WTC11 (cell line): ENCODE results near the gene PTPN1. TPM values are rescaled to one million over a fixed set of nuclear protein-coding genes. Genes with fewer than 3 reads are reported as not detected.

Experiments
- ATAC-seq: fragments of 200-7000 bp; cut with Tn5 transposase; 2 replicates; pipeline ENCODE4 v1.10.0; 2021; ENCODE audit warnings: mild to moderate bottlenecking, moderate library complexity
- CTCF ChIA-PET: fragments of 300-600 bp; sonication (Branson Sonifier 250); formaldehyde crosslinking; loops from one replicate; lab custom pipeline; 2021; ENCODE audit warnings: antibody characterized with exemption; lab: Charles Lee
- POLR2A ChIA-PET: fragments of 350-600 bp; sonication (Branson Sonifier 250); formaldehyde crosslinking; loops from one replicate; lab custom pipeline; 2021; ENCODE audit warnings: antibody characterized with exemption; lab: Charles Lee
- DNase-seq: peaks from one replicate; pipeline ENCODE4 v3.0.0; 2021; ENCODE audit warnings: low spot score
- H3K27ac Mint-ChIP-seq: 2 replicates; pipeline ENCODE4 v1.8.0; 2021; ENCODE audit warnings: mixed read lengths
- H3K27me3 Mint-ChIP-seq: 2 replicates; pipeline ENCODE4 v1.8.0; 2021; ENCODE audit warnings: low read depth, mild to moderate bottlenecking, moderate library complexity, mixed read lengths
- H3K36me3 Mint-ChIP-seq: 2 replicates; pipeline ENCODE4 v1.8.0; 2021; ENCODE audit warnings: mixed read lengths
- H3K4me1 Mint-ChIP-seq: 2 replicates; pipeline ENCODE4 v1.8.0; 2022; ENCODE audit warnings: mixed read lengths
- H3K4me3 Mint-ChIP-seq: 2 replicates; pipeline ENCODE4 v1.8.0; 2021; ENCODE audit warnings: mild to moderate bottlenecking, moderate library complexity, mixed read lengths
- H3K9me3 Mint-ChIP-seq: 2 replicates; pipeline ENCODE4 v1.8.0; 2021; ENCODE audit warnings: mixed read lengths
- CBFB ChIP-seq: sonication (generic); formaldehyde crosslinking; IDR thresholded peaks from 2 replicates; pipeline ENCODE4 v1.8.1; 2022; ENCODE audit warnings: mild to moderate bottlenecking, low read depth, missing genetic modification reagents
- CREM ChIP-seq: sonication (generic); formaldehyde crosslinking; IDR thresholded peaks from 2 replicates; pipeline ENCODE4 v1.8.1; 2022; ENCODE audit warnings: mild to moderate bottlenecking, missing genetic modification reagents, moderate library complexity
- GRHL2 ChIP-seq: fragments of 250-450 bp; sonication (Bioruptor Pico); IDR thresholded peaks from 2 replicates; pipeline ENCODE4 v1.8.0; 2022; ENCODE audit warnings: mild to moderate bottlenecking, moderate library complexity; ENCODE audit not compliant: insufficient replicate concordance, severe bottlenecking
- HMGA2 ChIP-seq: fragments of 250-450 bp; sonication (Bioruptor Pico); IDR thresholded peaks from 2 replicates; pipeline ENCODE4 v1.4.0; 2021; ENCODE audit warnings: mild to moderate bottlenecking, moderate library complexity
- MXD4 ChIP-seq: fragments of 250-450 bp; sonication (Bioruptor Pico); IDR thresholded peaks from 2 replicates; pipeline ENCODE4 v1.8.0; 2021; ENCODE audit warnings: mild to moderate bottlenecking, moderate library complexity, borderline replicate concordance
- NR1H2 ChIP-seq: sonication (generic); formaldehyde crosslinking; IDR thresholded peaks from 2 replicates; pipeline ENCODE4 v1.9.0; 2021; ENCODE audit warnings: mild to moderate bottlenecking, moderate library complexity, missing genetic modification reagents
- PRRX2 ChIP-seq: fragments of 250-450 bp; sonication (Bioruptor Pico); IDR thresholded peaks from 2 replicates; pipeline ENCODE4 v1.8.0; 2021; ENCODE audit warnings: mild to moderate bottlenecking
- SMAD4 ChIP-seq: sonication (generic); formaldehyde crosslinking; IDR thresholded peaks from 2 replicates; pipeline ENCODE4 v1.8.0; 2022; ENCODE audit warnings: mild to moderate bottlenecking, missing genetic modification reagents
- SOX15 ChIP-seq: fragments of 250-450 bp; sonication (Bioruptor Pico); IDR thresholded peaks from 2 replicates; pipeline ENCODE4 v1.9.0; 2021; ENCODE audit warnings: mild to moderate bottlenecking
- TEAD1 ChIP-seq: sonication (generic); formaldehyde crosslinking; IDR thresholded peaks from 2 replicates; pipeline ENCODE4 v1.8.0; 2022; ENCODE audit warnings: mild to moderate bottlenecking, missing genetic modification reagents
- ZBTB21 ChIP-seq: sonication (generic); formaldehyde crosslinking; IDR thresholded peaks from 2 replicates; pipeline ENCODE4 v1.8.1; 2023; ENCODE audit warnings: mild to moderate bottlenecking, missing genetic modification reagents, borderline replicate concordance
- ZMAT4 ChIP-seq: fragments of 250-450 bp; sonication (Bioruptor Pico); IDR thresholded peaks from 2 replicates; pipeline ENCODE4 v1.9.0; 2021; ENCODE audit warnings: mild to moderate bottlenecking
- ZNF219 ChIP-seq: sonication (generic); formaldehyde crosslinking; IDR thresholded peaks from 2 replicates; pipeline ENCODE4 v1.8.0; 2023; ENCODE audit warnings: missing genetic modification reagents, mild to moderate bottlenecking, borderline replicate concordance
- ZSCAN18 ChIP-seq: fragments of 250-450 bp; sonication (Bioruptor Pico); IDR thresholded peaks from 2 replicates; pipeline ENCODE4 v2.1.2; 2022; ENCODE audit warnings: mild to moderate bottlenecking, moderate library complexity
- total RNA-seq: library from RNA; stranded (reverse); gene quantifications from 3 replicates; pipeline ENCODE4 v1.2.3, GENCODE V29; 2021
- TF ChIP-seq, protein P1 (sequence below): sonication (generic); formaldehyde crosslinking; IDR thresholded peaks from 2 replicates; pipeline ENCODE4 v1.8.0; 2023; ENCODE audit warnings: missing genetic modification reagents, mild to moderate bottlenecking, borderline replicate concordance
- TF ChIP-seq, protein P2 (sequence below): sonication (generic); formaldehyde crosslinking; IDR thresholded peaks from 2 replicates; pipeline ENCODE4 v1.8.0; 2022; ENCODE audit warnings: mild to moderate bottlenecking, missing genetic modification reagents
- TF ChIP-seq, protein P3 (sequence below): fragments of 250-450 bp; sonication (Bioruptor Pico); IDR thresholded peaks from 2 replicates; pipeline ENCODE4 v1.9.0; 2021; ENCODE audit warnings: moderate library complexity, mild to moderate bottlenecking, inconsistent platforms, borderline replicate concordance

PTPN1 gene
- total RNA-seq, 1 experiment from 2014 or later = 29.4 TPM

GRCh38 chr20:50582591-50583234 is 72.5 kb downstream of the PTPN1 start (continued):
- TF ChIP-seq ZSCAN18 (CRISPR knock-in tag) (no peak), ZMAT4 (CRISPR knock-in tag) (no peak), MXD4 (CRISPR knock-in tag) (no peak), SOX15 (no peak), NR1H2 (no peak), CBFB (CRISPR knock-in tag) (no peak), ZBTB21 (CRISPR knock-in tag) (no peak)
- TF ChIP-seq, protein P1, sequence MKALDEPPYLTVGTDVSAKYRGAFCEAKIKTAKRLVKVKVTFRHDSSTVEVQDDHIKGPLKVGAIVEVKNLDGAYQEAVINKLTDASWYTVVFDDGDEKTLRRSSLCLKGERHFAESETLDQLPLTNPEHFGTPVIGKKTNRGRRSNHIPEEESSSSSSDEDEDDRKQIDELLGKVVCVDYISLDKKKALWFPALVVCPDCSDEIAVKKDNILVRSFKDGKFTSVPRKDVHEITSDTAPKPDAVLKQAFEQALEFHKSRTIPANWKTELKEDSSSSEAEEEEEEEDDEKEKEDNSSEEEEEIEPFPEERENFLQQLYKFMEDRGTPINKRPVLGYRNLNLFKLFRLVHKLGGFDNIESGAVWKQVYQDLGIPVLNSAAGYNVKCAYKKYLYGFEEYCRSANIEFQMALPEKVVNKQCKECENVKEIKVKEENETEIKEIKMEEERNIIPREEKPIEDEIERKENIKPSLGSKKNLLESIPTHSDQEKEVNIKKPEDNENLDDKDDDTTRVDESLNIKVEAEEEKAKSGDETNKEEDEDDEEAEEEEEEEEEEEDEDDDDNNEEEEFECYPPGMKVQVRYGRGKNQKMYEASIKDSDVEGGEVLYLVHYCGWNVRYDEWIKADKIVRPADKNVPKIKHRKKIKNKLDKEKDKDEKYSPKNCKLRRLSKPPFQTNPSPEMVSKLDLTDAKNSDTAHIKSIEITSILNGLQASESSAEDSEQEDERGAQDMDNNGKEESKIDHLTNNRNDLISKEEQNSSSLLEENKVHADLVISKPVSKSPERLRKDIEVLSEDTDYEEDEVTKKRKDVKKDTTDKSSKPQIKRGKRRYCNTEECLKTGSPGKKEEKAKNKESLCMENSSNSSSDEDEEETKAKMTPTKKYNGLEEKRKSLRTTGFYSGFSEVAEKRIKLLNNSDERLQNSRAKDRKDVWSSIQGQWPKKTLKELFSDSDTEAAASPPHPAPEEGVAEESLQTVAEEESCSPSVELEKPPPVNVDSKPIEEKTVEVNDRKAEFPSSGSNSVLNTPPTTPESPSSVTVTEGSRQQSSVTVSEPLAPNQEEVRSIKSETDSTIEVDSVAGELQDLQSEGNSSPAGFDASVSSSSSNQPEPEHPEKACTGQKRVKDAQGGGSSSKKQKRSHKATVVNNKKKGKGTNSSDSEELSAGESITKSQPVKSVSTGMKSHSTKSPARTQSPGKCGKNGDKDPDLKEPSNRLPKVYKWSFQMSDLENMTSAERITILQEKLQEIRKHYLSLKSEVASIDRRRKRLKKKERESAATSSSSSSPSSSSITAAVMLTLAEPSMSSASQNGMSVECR (CRISPR knock-in tag) = no peak

GRCh38 chr20:50583442-50584150 is 73.4 kb downstream of the PTPN1 start:
- ChIA-PET POLR2A (no interaction called here), CTCF (interaction anchor here (0.9 kb wide), 1 partner anchor 8 kb away, joined by 3 read pairs; no protein-coding TSS in a partner anchor)
- no peak for ATAC-seq
- no peak for DNase-seq
- H3K4me3 Mint-ChIP-seq = no peak overlapping the region
- H3K4me1 Mint-ChIP-seq = no peaks in the 10 kb centered on the region
- H3K9me3 Mint-ChIP-seq = no peaks in the 10 kb centered on the region
- H3K27ac Mint-ChIP-seq = no peak overlapping the region
- H3K36me3 Mint-ChIP-seq = peaks cover 30% of the 10 kb centered on the region
- H3K27me3 Mint-ChIP-seq = no peaks in the 10 kb centered on the region
- TF ChIP-seq HMGA2 (CRISPR knock-in tag) (no peak), TEAD1 (no peak), CREM (CRISPR knock-in tag) (no peak), SMAD4 (CRISPR knock-in tag) (no peak), ZMAT4 (CRISPR knock-in tag) (no peak), GRHL2 (CRISPR knock-in tag) (no peak), NR1H2 (no peak), ZNF219 (no peak), PRRX2 (CRISPR knock-in tag) (no peak), SOX15 (no peak)
- TF ChIP-seq, protein P2, sequence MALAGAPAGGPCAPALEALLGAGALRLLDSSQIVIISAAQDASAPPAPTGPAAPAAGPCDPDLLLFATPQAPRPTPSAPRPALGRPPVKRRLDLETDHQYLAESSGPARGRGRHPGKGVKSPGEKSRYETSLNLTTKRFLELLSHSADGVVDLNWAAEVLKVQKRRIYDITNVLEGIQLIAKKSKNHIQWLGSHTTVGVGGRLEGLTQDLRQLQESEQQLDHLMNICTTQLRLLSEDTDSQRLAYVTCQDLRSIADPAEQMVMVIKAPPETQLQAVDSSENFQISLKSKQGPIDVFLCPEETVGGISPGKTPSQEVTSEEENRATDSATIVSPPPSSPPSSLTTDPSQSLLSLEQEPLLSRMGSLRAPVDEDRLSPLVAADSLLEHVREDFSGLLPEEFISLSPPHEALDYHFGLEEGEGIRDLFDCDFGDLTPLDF (CRISPR knock-in tag) = no peak
- TF ChIP-seq, protein P3, sequence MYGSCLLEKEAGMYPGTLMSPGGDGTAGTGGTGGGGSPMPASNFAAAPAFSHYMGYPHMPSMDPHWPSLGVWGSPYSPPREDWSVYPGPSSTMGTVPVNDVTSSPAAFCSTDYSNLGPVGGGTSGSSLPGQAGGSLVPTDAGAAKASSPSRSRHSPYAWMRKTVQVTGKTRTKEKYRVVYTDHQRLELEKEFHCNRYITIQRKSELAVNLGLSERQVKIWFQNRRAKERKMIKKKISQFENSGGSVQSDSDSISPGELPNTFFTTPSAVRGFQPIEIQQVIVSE (CRISPR knock-in tag) = no peak
